K562 (cell line): ENCODE measurements around the gene TBC1D25. TPM values are rescaled to one million over a fixed set of nuclear protein-coding genes. Genes with fewer than 3 reads are reported as not detected.
A peak's percentile ranks its signal among the peaks of the same experiment; 100 is the strongest.

ENCODE experiments used
- CBX1 ChIP-seq: sonication (generic); IDR thresholded peaks from 2 replicates; pipeline ENCODE4 v1.6.1; 2016; ENCODE audit warnings: antibody characterized with exemption, low read depth, mild to moderate bottlenecking
- E2F4 ChIP-seq: sonication (generic); formaldehyde crosslinking; IDR thresholded peaks from 2 replicates; pipeline ENCODE4 v1.8.0; 2022; ENCODE audit warnings: mild to moderate bottlenecking, low read depth, missing genetic modification reagents
- E4F1 ChIP-seq: fragments of 250-450 bp; sonication (Bioruptor Pico); IDR thresholded peaks from 2 replicates; pipeline ENCODE4 v1.5.0; 2021; ENCODE audit warnings: mild to moderate bottlenecking, borderline replicate concordance
- ELK1 ChIP-seq: sonication (generic); formaldehyde crosslinking; IDR thresholded peaks from 2 replicates; pipeline ENCODE4 v1.8.1; 2022; ENCODE audit warnings: missing genetic modification reagents
- EP300 ChIP-seq: IDR thresholded peaks from 2 replicates; pipeline ENCODE4 v1.6.1; 2012; ENCODE audit warnings: low read length, improper control_type of control experiment
- FOXJ2 ChIP-seq: fragments of 200-800 bp; sonication (Bioruptor generic); IDR thresholded peaks from 2 replicates; pipeline ENCODE4 v1.6.1; 2016; ENCODE audit warnings: missing genetic modification characterization, missing compliant biosample characterization
- HBP1 ChIP-seq: fragments of 450-650 bp; formaldehyde crosslinking; IDR thresholded peaks from 2 replicates; pipeline ENCODE4 v1.4.0; 2022; ENCODE audit warnings: missing genetic modification characterization
- KDM1A ChIP-seq, 2 experiments: fragments of 450-650 bp; IDR thresholded peaks; 2 replicates each; pipeline ENCODE4 v1.6.1; 2016; ENCODE audit warnings: mild to moderate bottlenecking in 2 of 2
- POLR2A ChIP-seq: fragments of 450-650 bp; conservative IDR thresholded peaks from 2 replicates; pipeline ENCODE4 v1.6.1; 2016
- POLR2G ChIP-seq: fragments of 200-400 bp; formaldehyde crosslinking; IDR thresholded peaks from 2 replicates; pipeline ENCODE4 v1.6.1; 2017; ENCODE audit warnings: low read depth, mild to moderate bottlenecking, antibody characterized with exemption, low read length, moderate library complexity
- SNRNP70 ChIP-seq: fragments of 200-400 bp; formaldehyde crosslinking; optimal IDR thresholded peaks from 2 replicates; pipeline ENCODE3; 2017; ENCODE audit warnings: low read depth, low read length
- TAF9B ChIP-seq: fragments of 450-650 bp; IDR thresholded peaks from 2 replicates; pipeline ENCODE4 v1.6.1; 2018; ENCODE audit warnings: mild to moderate bottlenecking; ENCODE audit not compliant: partially characterized antibody
- ZBTB8A ChIP-seq: fragments of 450-650 bp; IDR thresholded peaks from 2 replicates; pipeline ENCODE4 v1.6.1; 2018; ENCODE audit warnings: mild to moderate bottlenecking, moderate library complexity; ENCODE audit not compliant: partially characterized antibody
- ZNF217 ChIP-seq: sonication (generic); formaldehyde crosslinking; IDR thresholded peaks from 2 replicates; pipeline ENCODE4 v1.8.0; 2022; ENCODE audit warnings: mild to moderate bottlenecking, missing genetic modification reagents
- ZNF41 ChIP-seq: fragments of 250-450 bp; sonication (Bioruptor Pico); conservative IDR thresholded peaks from 2 replicates; pipeline ENCODE4 v1.4.0; 2020; ENCODE audit warnings: mild to moderate bottlenecking
- ZNF512 ChIP-seq: IDR thresholded peaks from 2 replicates; pipeline ENCODE4 v1.6.1; 2016; ENCODE audit warnings: missing genetic modification characterization, missing compliant biosample characterization
- ZNF740 ChIP-seq, 3 experiments: fragments of 200-800 bp in 1 of 3; sonication (Bioruptor generic) in 1 of 3; sonication (generic) in 1 of 3; formaldehyde crosslinking in 1 of 3; IDR thresholded peaks; 2 replicates each; pipeline versions ENCODE4 v1.6.1 to v1.8.0; 2016 to 2022; ENCODE audit warnings: mild to moderate bottlenecking in 2 of 3, missing compliant biosample characterization in 2 of 3, missing genetic modification characterization in 2 of 3, missing genetic modification reagents in 1 of 3
- polyA plus RNA-seq, 8 experiments: library from polyadenylated mRNA; depleted of rRNA in 4 of 8; stranded (reverse) in 5 of 8; unstranded in 3 of 8; fragments of >200 nt; fragmentation: Nextera tagmentation in 2 of 8; fragmentation: Illumina TruSeq in 1 of 8; extraction: Ambion mirVana in 2 of 8; extraction: Trizol in 1 of 8; gene quantifications; 2 replicates each; pipeline versions ENCODE4 v1.2.1 to v1.2.3, GENCODE V29; 2011 to 2014; ENCODE audit warnings: inconsistent platforms in 1 of 8, missing spikeins in 1 of 8
- total RNA-seq, 7 experiments: library from RNA; depleted of rRNA in 6 of 7; stranded (reverse); fragments of >200 nt in 6 of 7; fragmentation: Illumina TruSeq in 2 of 7; extraction: Trizol in 2 of 7; gene quantifications; 2 replicates each; pipeline versions ENCODE4 v1.2.1 to v1.2.3, GENCODE V29; 2011 to 2021; ENCODE audit warnings: low replicate concordance in 1 of 7

The TBC1D25 gene
- total and polyA plus RNA-seq, 9 of the 15 experiments (the other 6 are each of a cell fraction or from before 2014, with no cell fraction given), result 0.62 to 10.6 (median 3.9) TPM

GRCh38 chrX:48574270-48575266 lies 35.1 kb downstream of the TBC1D25 start, which contains the start of gene RBM3 (continued):
- TF ChIP-seq E2F4 (CRISPR knock-in tag) (no peak), CBX1 (no peak), TAF9B (no peak), POLR2G (peak; percentile 96), ZNF512 (tag) (no peak), ZNF217 (CRISPR knock-in tag) (no peak), KDM1A (IDR thresholded peaks at IDR 0.05) (no peak), ELK1 (CRISPR knock-in tag) (no peak), POLR2A (peak; percentile 98), FOXJ2 (tag) (peak; percentile 42; the same call in 1 of the 2 replicates), ZNF41 (CRISPR knock-in tag) (no peak), E4F1 (CRISPR knock-in tag) (no peak), ZNF740 (CRISPR knock-in tag; IDR thresholded peaks at IDR 0.05) (no peak), ZNF740 (tag; IDR thresholded peaks at IDR 0.05) (peak in 1 of 2 experiments; percentile 95; a peak in 2 of 4 replicates), EP300 (0 out of 2 replicates have a peak, but pooled peaks have one; percentile 12), SNRNP70 (peak; percentile 49), HBP1 (no peak), ZBTB8A (no peak)
